Ramos (cell line): ENCODE data around the gene SFSWAP.
"Not testable (repeated sequence)": the region's sequence is repeated elsewhere in the genome, so short reads cannot be mapped to it uniquely, and the experiment has no call there.

Experiments
- in situ Hi-C: fragments of 300-500 bp; cut with MboI; formaldehyde crosslinking; loops from one replicate; pipeline ENCODE4 v1.14.3; 2022; ENCODE audit warnings: low sequenced_read_pairs; ENCODE audit not compliant: unreplicated experiment

SFSWAP gene

GRCh38 chr12:131710464-131711457, at the start of gene SFSWAP:
Gene SFSWAP (plus strand): TSS chr12:131711090. CDS start chr12:131711230, 140 bp downstream.
- in situ Hi-C loops: no loop called here

GRCh38 chr12:131661170-131661985, 49.5 kb upstream of the SFSWAP start:
- in situ Hi-C loops: not testable (repeated sequence)

GRCh38 chr12:131661986-131662288, 49.0 kb upstream of the SFSWAP start:
- in situ Hi-C loops: not testable (repeated sequence)

GRCh38 chr12:131662346-131662745, 48.5 kb upstream of the SFSWAP start:
- in situ Hi-C loops: not testable (repeated sequence)

- in situ Hi-C loops: not testable (repeated sequence)
Observed at GRCh38 chr12:131665666-131666065, 45.2 kb upstream of the SFSWAP start.

GRCh38 chr12:131666486-131666885, 44.4 kb upstream of the SFSWAP start:
- in situ Hi-C loops: not testable (repeated sequence)

- in situ Hi-C loops: not testable (repeated sequence)
Observed at GRCh38 chr12:131666978-131667601, 43.8 kb upstream of the SFSWAP start.

- in situ Hi-C loops: no loop called here
Observed at GRCh38 chr12:131671276-131671675, 39.6 kb upstream of the SFSWAP start.

GRCh38 chr12:131671871-131672270, 39.0 kb upstream of the SFSWAP start:
- in situ Hi-C loops: no loop called here

GRCh38 chr12:131672311-131672940, 38.5 kb upstream of the SFSWAP start:
- in situ Hi-C loops: no loop called here

- in situ Hi-C loops: no loop called here
Observed at GRCh38 chr12:131672941-131673887, 37.7 kb upstream of the SFSWAP start.

- in situ Hi-C loops: no loop called here
Observed at GRCh38 chr12:131673888-131674257, 37.0 kb upstream of the SFSWAP start.

- in situ Hi-C loops: no loop called here
Observed at GRCh38 chr12:131674373-131674772, 36.5 kb upstream of the SFSWAP start.

GRCh38 chr12:131675126-131676080, 35.5 kb upstream of the SFSWAP start:
- in situ Hi-C loops: no loop called here

- in situ Hi-C loops: no loop called here
Observed at GRCh38 chr12:131676544-131676943, 34.3 kb upstream of the SFSWAP start.

GRCh38 chr12:131677067-131677466, 33.8 kb upstream of the SFSWAP start:
- in situ Hi-C loops: not testable (repeated sequence)

GRCh38 chr12:131677699-131678098, 33.2 kb upstream of the SFSWAP start:
- in situ Hi-C loops: no loop called here
